BE2C (cell line): Measurements from ENCODE around the gene ASTN2.

Source experiments
- DNase-seq: peaks from one replicate; pipeline ENCODE4 v3.0.0-alpha.2; 2020
- H3K27me3 ChIP-seq: fragments of 250-450 bp; sonication (Bioruptor Pico); 2 replicates; pipeline ENCODE4 v1.5.1; 2020; ENCODE audit warnings: mild to moderate bottlenecking
- H3K36me3 ChIP-seq: fragments of 250-450 bp; sonication (Bioruptor Pico); 2 replicates; pipeline ENCODE4 v1.5.1; 2020; ENCODE audit warnings: mild to moderate bottlenecking
- H3K4me1 ChIP-seq: fragments of 250-450 bp; sonication (Bioruptor Pico); 2 replicates; pipeline ENCODE4 v1.5.1; 2020
- H3K4me3 ChIP-seq: 2 replicates; pipeline ENCODE4 v1.5.1; 2011; ENCODE audit warnings: low read depth, low read length
- H3K9me3 ChIP-seq: fragments of 250-450 bp; sonication (Bioruptor Pico); 2 replicates; pipeline ENCODE4 v1.5.1; 2020
- CTCF ChIP-seq: IDR thresholded peaks from 2 replicates; pipeline ENCODE4 v1.5.1; 2012; ENCODE audit warnings: mild to moderate bottlenecking, low read depth, low read length

ASTN2 gene

GRCh38 chr9:117232281-117232680 is 182.6 kb downstream of the ASTN2 start:
- Histone ChIP-seq H3K4me3 (no peak overlapping the region), H3K27me3 (no peaks in the 10 kb centered on the region), H3K4me1 (peaks cover 28% of the 10 kb centered on the region), H3K9me3 (no peaks in the 10 kb centered on the region), H3K36me3 (peaks cover 13% of the 10 kb centered on the region)
- no peak for TF ChIP-seq CTCF
- no peak for DNase-seq

- Histone ChIP-seq H3K27me3 (no peaks in the 10 kb centered on the region), H3K36me3 (peaks cover 10% of the 10 kb centered on the region), H3K4me1 (peaks cover 31% of the 10 kb centered on the region), H3K4me3 (no peak overlapping the region), H3K9me3 (no peaks in the 10 kb centered on the region)
- TF ChIP-seq CTCF, result no peak
- DNase-seq, result no peak
These were observed 183.8 kb downstream of the ASTN2 start for GRCh38 chr9:117231012-117231411.

- Histone ChIP-seq H3K4me3 (no peak overlapping the region), H3K27me3 (no peaks in the 10 kb centered on the region), H3K9me3 (no peaks in the 10 kb centered on the region), H3K4me1 (peaks cover 22% of the 10 kb centered on the region), H3K36me3 (peaks cover 23% of the 10 kb centered on the region)
- no peak for DNase-seq
- TF ChIP-seq CTCF, result no peak
These were observed 190.2 kb downstream of the ASTN2 start for GRCh38 chr9:117224695-117225094.

- Histone ChIP-seq H3K4me3 (no peak overlapping the region), H3K36me3 (peaks cover 32% of the 10 kb centered on the region), H3K9me3 (no peaks in the 10 kb centered on the region), H3K4me1 (peaks cover 8% of the 10 kb centered on the region; the same call in 1 of the 2 replicates), H3K27me3 (no peaks in the 10 kb centered on the region)
- no peak for DNase-seq
- TF ChIP-seq CTCF, result no peak
These were observed 195.9 kb downstream of the ASTN2 start for GRCh38 chr9:117218951-117219350.

GRCh38 chr9:117214416-117214815 is 200.4 kb downstream of the ASTN2 start:
- Histone ChIP-seq H3K4me1 (no peaks in the 10 kb centered on the region), H3K36me3 (peaks cover 34% of the 10 kb centered on the region), H3K4me3 (no peak overlapping the region), H3K27me3 (no peaks in the 10 kb centered on the region), H3K9me3 (no peaks in the 10 kb centered on the region)
- TF ChIP-seq CTCF, result no peak
- DNase-seq, result no peak

GRCh38 chr9:117211280-117211679 is 203.6 kb downstream of the ASTN2 start:
- TF ChIP-seq CTCF, result no peak
- Histone ChIP-seq H3K27me3 (no peaks in the 10 kb centered on the region), H3K9me3 (no peaks in the 10 kb centered on the region), H3K4me1 (peaks cover 3% of the 10 kb centered on the region), H3K36me3 (peaks cover 37% of the 10 kb centered on the region), H3K4me3 (no peak overlapping the region)
- DNase-seq, result no peak
